HG02870 (cell line): Measurements from ENCODE around the gene P2RY12.

ENCODE experiments used
- ATAC-seq: cut with Tn5 transposase; IDR thresholded peaks from one replicate; pipeline ENCODE4 v1.9.1; 2021; ENCODE audit warnings: mild to moderate bottlenecking, moderate library complexity; ENCODE audit not compliant: unreplicated experiment

The P2RY12 gene

GRCh38 chr3:151384741-151385174 is at the start of gene P2RY12:
TSS of gene P2RY12 (minus strand) at chr3:151384753. CDS start at chr3:151338845, 45,908 bp downstream.
- ATAC-seq: peak; percentile 48

GRCh38 chr3:151432616-151433372 is 48.2 kb upstream of the P2RY12 start:
- ATAC-seq: no peak

- no peak for ATAC-seq
Measured at GRCh38 chr3:151431940-151432339, 47.4 kb upstream of the P2RY12 start.

GRCh38 chr3:151430821-151431484 is 46.4 kb upstream of the P2RY12 start:
- ATAC-seq: peak; percentile 45

GRCh38 chr3:151428386-151428785 is 43.8 kb upstream of the P2RY12 start:
- no peak for ATAC-seq

- peak; percentile 72 for ATAC-seq
Measured at GRCh38 chr3:151426341-151426657, 41.7 kb upstream of the P2RY12 start.

- peak; percentile 25 for ATAC-seq
Measured at GRCh38 chr3:151425627-151426340, 41.2 kb upstream of the P2RY12 start.

GRCh38 chr3:151423091-151423490 is 38.5 kb upstream of the P2RY12 start:
- no peak for ATAC-seq

GRCh38 chr3:151421938-151422337 is 37.4 kb upstream of the P2RY12 start:
- peak; percentile 58 for ATAC-seq

GRCh38 chr3:151419806-151420205 is 35.3 kb upstream of the P2RY12 start:
- no peak for ATAC-seq

- ATAC-seq: no peak
Measured at GRCh38 chr3:151415289-151415688, 30.7 kb upstream of the P2RY12 start.

GRCh38 chr3:151412989-151413388 is 28.4 kb upstream of the P2RY12 start:
- no peak for ATAC-seq

GRCh38 chr3:151410891-151411559 is 26.5 kb upstream of the P2RY12 start:
- no peak for ATAC-seq

- no peak for ATAC-seq
Measured at GRCh38 chr3:151407928-151408327, 23.4 kb upstream of the P2RY12 start.

GRCh38 chr3:151404316-151404715 is 19.8 kb upstream of the P2RY12 start:
- ATAC-seq: peak; percentile 65

- no peak for ATAC-seq
Measured at GRCh38 chr3:151403246-151403645, 18.7 kb upstream of the P2RY12 start.

GRCh38 chr3:151402349-151402748 is 17.8 kb upstream of the P2RY12 start:
- no peak for ATAC-seq

- ATAC-seq: no peak
Measured at GRCh38 chr3:151400341-151400740, 15.8 kb upstream of the P2RY12 start.

- ATAC-seq: no peak
Measured at GRCh38 chr3:151398895-151399294, 14.3 kb upstream of the P2RY12 start.

GRCh38 chr3:151395806-151396205 is 11.3 kb upstream of the P2RY12 start:
- ATAC-seq: no peak

- no peak for ATAC-seq
Measured at GRCh38 chr3:151394611-151395010, 10.1 kb upstream of the P2RY12 start.
